Non-pigmented ciliary epithelial cell (primary cell): Measurements from ENCODE around the gene ASB1.

Source experiments
- DNase-seq: peaks from one replicate; pipeline ENCODE4 v3.0.0-alpha.2; 2010; ENCODE audit warnings: low read depth

Gene ASB1

DNA sequence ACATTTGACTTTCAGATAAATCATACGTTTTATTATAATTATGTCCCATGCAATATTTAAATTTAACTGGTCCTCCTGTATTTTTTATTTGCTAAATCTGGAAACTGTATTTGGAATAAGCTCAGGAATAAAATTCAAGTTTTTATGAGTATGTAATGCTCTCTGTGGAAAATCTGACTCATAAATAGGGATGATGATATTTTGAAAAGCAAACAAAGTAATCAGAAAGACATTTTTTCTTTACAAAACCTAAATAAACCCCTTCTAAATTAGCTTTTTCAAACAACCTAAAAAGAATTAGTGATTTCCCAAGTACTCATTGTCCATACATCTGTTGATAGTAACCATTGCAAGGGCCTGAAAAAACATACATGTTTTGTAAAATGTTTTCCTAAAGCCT lies 41.1 kb downstream of the ASB1 start:
- no peak for DNase-seq

- no peak for DNase-seq
These were observed 42.4 kb downstream of the ASB1 start for GRCh38 chr2:238469155-238469554.

GRCh38 chr2:238473014-238473413 lies 46.3 kb downstream of the ASB1 start:
- no peak for DNase-seq

GRCh38 chr2:238473523-238473922 lies 46.8 kb downstream of the ASB1 start:
- no peak for DNase-seq

DNA sequence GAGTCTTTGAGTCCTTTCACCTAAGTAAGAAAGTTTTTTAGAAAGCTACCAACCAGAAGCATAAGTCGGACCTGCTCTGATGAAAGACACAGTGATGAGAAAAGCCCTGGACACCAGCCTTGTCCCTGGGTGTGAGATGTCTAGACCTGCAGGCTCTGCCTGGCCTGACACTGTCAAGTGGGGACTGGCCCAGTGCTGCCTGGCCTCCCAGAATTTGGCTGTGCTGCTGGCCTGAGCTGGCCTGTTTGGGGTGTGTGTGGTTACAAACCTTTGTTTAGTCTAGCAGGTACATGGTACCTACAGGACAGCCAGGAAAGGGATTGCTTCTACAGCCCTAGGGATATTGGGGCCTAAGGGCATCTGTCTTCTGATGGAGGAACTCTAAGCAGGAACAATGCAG lies 48.3 kb downstream of the ASB1 start:
- no peak for DNase-seq

GRCh38 chr2:238475566-238475965 lies 48.8 kb downstream of the ASB1 start:
- no peak for DNase-seq

DNA sequence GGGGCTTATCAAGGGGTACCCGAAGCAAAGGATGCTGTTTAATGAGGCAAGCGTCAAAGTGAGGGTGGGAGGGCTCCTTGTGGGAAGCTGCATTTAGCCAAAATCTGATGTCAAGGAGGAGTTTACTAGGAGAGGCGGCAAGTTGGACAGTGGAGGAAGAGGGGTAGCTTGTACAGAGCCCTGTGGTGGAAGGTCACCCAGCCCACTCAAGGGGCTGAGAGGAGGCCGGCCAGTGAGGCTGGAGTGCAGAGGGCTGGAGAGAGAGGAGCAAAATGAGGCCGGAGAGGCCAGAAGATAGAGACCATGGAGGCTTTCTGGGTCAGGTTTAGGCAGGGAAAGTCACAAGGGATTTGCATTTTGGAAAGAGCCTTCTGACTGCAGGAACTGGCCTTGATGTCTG lies 49.5 kb downstream of the ASB1 start:
- no peak for DNase-seq

DNA sequence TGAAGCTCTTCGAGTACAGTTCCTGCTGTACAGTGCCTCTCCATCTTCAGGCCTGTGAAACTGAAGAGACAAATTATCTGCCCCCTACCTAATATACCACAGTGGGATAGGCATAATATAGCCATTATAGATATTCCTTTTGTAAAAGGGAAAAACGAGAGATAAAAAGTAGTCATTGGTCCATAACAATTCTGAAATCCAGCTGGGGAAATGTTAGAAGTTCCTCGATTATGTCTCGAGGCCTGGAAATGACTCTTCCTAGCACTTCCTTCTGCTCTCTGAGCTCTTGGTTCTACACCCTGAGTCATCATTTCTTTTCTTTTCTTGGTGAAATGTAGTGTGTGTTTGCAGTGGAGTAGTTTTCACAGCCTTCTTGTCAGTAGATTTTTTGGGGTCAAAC lies 51.5 kb downstream of the ASB1 start:
- DNase-seq, result no peak

- DNase-seq, result no peak
These were observed 53.1 kb downstream of the ASB1 start for GRCh38 chr2:238479847-238480246.

DNA sequence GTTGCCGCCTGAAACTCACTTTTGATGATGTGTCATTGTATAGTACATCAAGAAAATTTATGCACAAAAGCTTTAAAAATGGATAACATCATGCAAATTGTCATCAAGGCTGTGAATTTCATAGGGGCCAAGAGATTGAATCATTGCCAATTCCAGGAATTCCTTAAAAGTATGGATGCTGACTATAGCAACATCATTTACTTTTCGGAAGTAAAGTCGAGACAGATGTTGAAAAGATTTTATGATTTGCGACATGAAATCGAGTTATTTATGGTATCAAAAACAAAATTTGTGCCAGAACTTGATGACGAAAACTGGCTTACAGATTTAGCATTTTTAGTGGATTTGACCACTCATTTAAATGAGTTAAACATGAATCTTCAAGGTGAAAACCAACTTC lies 56.3 kb downstream of the ASB1 start:
- DNase-seq, result no peak

- DNase-seq, result no peak
These were observed 56.9 kb downstream of the ASB1 start for GRCh38 chr2:238483656-238484055.

DNA sequence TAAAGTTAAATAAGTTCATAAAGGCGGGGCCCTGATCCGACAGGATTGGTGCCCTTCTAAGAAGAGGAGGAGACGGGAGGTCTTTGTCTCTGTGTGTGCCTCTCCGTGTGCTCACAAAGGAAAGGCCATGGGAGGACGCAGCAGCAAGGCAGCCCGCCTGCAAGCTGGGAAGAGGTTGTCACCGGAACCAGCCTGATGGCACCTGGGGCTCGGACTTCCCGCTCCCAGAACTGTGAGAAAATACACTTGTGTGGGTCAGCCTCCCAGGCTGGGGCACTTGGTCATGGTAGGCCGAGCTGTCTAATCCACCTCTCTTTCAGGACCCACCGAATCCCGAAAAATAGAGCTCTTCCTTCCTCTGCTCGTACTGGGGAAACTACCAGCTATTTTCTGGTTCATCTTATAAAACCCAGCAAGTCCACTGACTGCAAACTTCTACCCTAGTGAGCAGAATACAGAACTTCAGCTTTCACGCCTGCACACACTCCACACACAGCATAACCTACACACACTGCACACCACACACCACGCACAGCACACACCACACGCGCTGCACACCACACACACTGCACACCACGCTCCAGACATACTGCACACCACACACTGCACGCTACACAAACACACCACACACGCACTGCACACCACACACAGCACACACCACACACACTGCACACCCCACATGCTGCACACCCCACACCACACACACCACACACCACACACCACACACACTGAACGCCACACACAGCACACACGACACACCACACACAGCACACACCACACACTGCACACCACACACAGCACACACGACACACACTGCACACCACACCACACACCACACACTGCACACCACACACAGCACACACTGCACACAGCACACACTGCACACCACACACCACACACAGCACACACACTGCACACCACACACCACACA lies 58.1 kb downstream of the ASB1 start:
- DNase-seq, result no peak

GRCh38 chr2:238486123-238486848 lies 59.6 kb downstream of the ASB1 start:
- no peak for DNase-seq

GRCh38 chr2:238487134-238487533 lies 60.4 kb downstream of the ASB1 start:
- DNase-seq, result no peak

- DNase-seq, result no peak
These were observed 61.1 kb downstream of the ASB1 start for GRCh38 chr2:238487652-238488346.

DNA sequence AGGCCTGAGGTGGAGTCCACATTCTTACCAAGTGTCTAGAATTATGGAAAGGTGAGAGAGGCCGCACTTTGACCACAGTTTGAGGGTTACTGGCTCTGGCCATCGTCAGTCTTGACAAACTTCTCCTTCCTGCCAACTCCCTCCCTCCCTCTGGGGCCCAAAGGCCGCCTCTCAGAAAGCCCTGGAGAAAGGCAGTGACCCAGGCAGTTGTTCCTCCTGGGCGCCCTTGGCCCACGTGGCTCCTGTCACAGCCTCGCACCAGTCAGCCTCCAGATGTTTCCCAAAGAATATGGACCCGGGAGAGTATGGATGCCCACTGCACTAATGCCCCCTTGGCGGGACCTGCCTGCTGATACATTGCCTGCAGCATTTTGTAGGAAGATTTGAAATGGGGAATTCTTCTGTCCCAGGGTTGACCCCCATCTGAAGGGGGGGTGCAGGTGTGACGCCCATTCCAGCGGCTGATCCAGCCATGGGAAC lies 61.7 kb downstream of the ASB1 start:
- DNase-seq, result no peak

DNA sequence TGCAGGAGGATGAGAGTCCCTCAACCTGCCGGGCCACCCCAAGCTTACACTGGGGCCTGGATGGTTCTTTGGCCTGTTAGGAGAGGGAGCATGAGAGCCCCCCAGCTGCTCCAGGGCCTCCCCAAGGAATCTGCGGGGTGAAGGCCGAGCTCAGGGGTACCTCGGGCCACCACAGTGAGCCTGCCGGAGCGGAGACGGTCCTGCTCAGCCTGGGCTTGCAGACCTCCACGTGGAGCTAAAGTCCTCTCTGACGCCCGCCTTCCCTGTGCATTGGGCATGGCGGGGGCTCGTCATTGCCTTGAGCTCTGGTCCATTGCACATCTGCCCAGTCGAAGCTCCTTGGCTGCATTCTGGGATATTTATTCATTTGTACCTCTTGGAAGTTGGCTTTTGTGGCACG lies 62.7 kb downstream of the ASB1 start:
- no peak for DNase-seq

- no peak for DNase-seq
These were observed 63.2 kb downstream of the ASB1 start for GRCh38 chr2:238489896-238490295.

GRCh38 chr2:238492840-238493239 lies 66.1 kb downstream of the ASB1 start:
- no peak for DNase-seq

GRCh38 chr2:238493411-238493810 lies 66.7 kb downstream of the ASB1 start:
- DNase-seq, result no peak

DNA sequence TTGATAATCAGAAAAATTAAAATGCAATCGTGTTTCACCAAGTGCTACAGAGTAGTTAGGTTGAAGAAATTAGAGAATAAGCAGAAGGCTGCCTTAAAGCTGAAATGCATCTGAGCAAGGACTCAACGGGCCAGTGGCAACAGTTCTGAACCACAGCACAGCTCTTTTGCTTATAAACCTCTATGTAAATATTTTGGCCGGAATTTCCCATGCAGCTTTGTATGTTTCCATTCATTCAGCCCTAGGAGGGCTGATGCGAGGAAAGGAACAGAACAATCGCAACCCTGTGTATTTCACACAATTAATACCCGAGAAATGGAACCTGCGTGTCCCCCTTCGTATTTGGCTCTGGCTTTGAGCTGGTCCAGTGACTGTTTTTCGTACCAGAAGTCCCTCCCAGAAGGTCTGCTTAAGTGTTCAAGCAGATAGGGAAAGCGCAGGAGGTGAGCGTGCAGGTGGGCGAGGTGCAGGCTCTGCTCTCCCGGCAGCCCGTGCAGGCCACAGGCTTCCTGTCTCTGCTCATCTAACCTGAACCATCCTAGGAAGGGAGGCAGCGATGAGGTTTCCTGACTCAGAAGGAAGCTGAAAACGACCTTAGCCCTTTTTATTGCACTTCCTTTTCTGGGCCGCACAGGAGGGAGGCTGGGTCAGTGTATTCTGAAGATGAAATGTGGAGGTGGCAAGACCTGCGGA lies 67.3 kb downstream of the ASB1 start:
- no peak for DNase-seq

- no peak for DNase-seq
These were observed 67.8 kb downstream of the ASB1 start for GRCh38 chr2:238494573-238494961.
